ENCODE data around the gene PDAP1. TPM values are rescaled to one million over a fixed set of nuclear protein-coding genes. Genes with fewer than 3 reads are reported as not detected.

Gene PDAP1
- total and polyA plus RNA-seq, 10 of the 15 experiments (the other 5 are each of a cell fraction or from before 2014, with no cell fraction given) = 6.6 to 200 (median 87.7) TPM

GRCh38 chr7:99380823-99381663, 27.4 kb downstream of the PDAP1 start (continued):
- TF ChIP-seq SMAD5 (IDR thresholded peaks at IDR 0.05; ENCODE audit: low read depth) (peak; percentile 64; the same call in 1 of the 2 replicates), SMC3 (IDR thresholded peaks at IDR 0.05; ENCODE audit: borderline replicate concordance, low read length) (no peak), SPI1 (IDR thresholded peaks at IDR 0.05; ENCODE audit: borderline replicate concordance, insufficient read depth, low read depth, low read length) (no peak), TCF3 (IDR thresholded peaks at IDR 0.05; ENCODE audit: borderline replicate concordance, insufficient read depth, low read depth, low read length) (no peak), MYB (IDR thresholded peaks at IDR 0.05; ENCODE audit: borderline replicate concordance, low read depth, low read length) (no peak), PAX5 (IDR thresholded peaks at IDR 0.05; ENCODE audit: borderline replicate concordance, low read depth, low read length) (peak; percentile 50), CREM (IDR thresholded peaks at IDR 0.05; ENCODE audit: low read depth) (peak; percentile 64; the same call in 1 of the 2 replicates), TBL1XR1 (IDR thresholded peaks at IDR 0.05; ENCODE audit: low read depth, low read length) (no peak), SKIL (IDR thresholded peaks at IDR 0.05; ENCODE audit: low read depth, poor library complexity, severe bottlenecking) (no peak), ZNF207 (IDR thresholded peaks at IDR 0.05; ENCODE audit: borderline replicate concordance) (no peak), TCF12 (IDR thresholded peaks at IDR 0.05; ENCODE audit: low read depth, low read length) (peak; percentile 61; the same call in 1 of the 2 replicates), LARP7 (IDR thresholded peaks at IDR 0.05) (peak; percentile 35), ELK1 (IDR thresholded peaks at IDR 0.05; ENCODE audit: low read depth, low read length) (peak; percentile 98), CBX3 (IDR thresholded peaks at IDR 0.05; ENCODE audit: borderline replicate concordance, low read depth) (no peak), TARDBP (IDR thresholded peaks at IDR 0.05; ENCODE audit: borderline replicate concordance) (peak; percentile 86), POLR2AphosphoS5 (IDR thresholded peaks at IDR 0.05; ENCODE audit: low read length) (peak; percentile 93), IKZF2 (IDR thresholded peaks at IDR 0.05) (peak in 1 of 2 experiments; percentile 9; a peak in 2 of 4 replicates), IRF4 (IDR thresholded peaks at IDR 0.05; ENCODE audit: low read depth, low read length) (0 out of 2 replicates have a peak, but pooled peaks have one; percentile 14), IKZF1 (conservative IDR thresholded peaks at IDR 0.05) (no peak; the same call in 1 of the 2 replicates), NR2F1 (conservative IDR thresholded peaks at IDR 0.05) (peak; percentile 81), NKRF (conservative IDR thresholded peaks at IDR 0.05) (0 out of 2 replicates have a peak, but pooled peaks have one; percentile 17)
- TF ChIP-seq, protein P1, sequence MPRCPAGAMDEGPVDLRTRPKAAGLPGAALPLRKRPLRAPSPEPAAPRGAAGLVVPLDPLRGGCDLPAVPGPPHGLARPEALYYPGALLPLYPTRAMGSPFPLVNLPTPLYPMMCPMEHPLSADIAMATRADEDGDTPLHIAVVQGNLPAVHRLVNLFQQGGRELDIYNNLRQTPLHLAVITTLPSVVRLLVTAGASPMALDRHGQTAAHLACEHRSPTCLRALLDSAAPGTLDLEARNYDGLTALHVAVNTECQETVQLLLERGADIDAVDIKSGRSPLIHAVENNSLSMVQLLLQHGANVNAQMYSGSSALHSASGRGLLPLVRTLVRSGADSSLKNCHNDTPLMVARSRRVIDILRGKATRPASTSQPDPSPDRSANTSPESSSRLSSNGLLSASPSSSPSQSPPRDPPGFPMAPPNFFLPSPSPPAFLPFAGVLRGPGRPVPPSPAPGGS (IDR thresholded peaks at IDR 0.05; ENCODE audit: borderline replicate concordance, insufficient read depth, low read depth, low read length, poor library complexity, severe bottlenecking) = peak; percentile 60
- TF ChIP-seq, protein P2, sequence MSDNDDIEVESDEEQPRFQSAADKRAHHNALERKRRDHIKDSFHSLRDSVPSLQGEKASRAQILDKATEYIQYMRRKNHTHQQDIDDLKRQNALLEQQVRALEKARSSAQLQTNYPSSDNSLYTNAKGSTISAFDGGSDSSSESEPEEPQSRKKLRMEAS (IDR thresholded peaks at IDR 0.05; ENCODE audit: low read depth, low read length) = peak; percentile 93
